ENCODE data around the gene EPHA4.

EPHA4 gene

DNA sequence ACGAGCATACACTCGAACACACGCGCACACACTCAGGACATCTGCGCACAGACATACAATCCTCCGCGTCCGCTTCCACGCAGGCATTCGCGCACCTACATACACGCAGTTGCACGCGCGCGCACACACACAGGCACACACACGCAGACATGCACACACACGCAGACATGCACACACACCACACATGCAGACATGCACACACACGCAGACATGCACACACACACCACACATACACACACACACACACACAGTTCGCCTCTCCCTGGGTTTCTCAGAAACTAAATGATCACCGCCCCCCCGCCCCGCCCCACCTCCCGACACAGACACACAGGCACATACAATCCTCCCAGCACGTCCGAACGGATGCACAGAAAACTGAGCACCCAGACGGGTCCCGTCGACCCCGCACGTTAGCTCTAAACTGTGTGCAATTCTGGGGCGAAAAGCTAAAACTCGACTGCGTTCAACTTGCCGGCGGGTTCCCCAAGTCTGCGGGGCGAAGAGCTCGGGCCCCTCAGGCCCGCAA is 1.0 kb downstream of the EPHA4 start:
- no peak for DNase-seq

DNA sequence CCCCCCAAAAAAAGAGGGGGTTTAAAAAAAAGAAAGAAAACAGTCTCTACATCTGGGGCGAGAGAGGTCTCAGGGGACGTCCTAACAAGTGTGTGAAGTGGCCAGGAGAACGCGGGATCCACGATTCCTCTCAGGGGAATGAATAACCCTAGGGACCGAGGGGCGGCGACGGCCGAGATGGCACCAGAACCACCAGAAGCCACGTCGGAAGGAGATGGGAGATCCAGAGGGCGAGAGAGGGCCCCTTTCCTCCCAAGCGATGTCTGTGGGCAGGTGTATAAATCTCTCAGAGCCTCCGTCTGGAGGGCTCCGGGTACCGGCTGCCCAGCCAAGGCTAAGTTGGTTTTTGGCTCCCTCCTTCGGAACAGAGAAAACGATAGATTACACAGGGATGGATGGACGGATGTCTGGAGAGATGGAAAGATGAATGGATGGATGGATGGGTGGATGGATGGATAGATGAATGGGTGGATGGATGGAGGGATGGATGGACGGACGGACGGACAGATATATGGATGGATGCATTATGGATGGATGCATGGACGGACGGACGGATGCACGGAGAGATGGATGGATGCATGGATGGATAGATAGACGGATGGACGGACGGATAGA is 1.7 kb downstream of the EPHA4 start:
- no peak for DNase-seq

DNA sequence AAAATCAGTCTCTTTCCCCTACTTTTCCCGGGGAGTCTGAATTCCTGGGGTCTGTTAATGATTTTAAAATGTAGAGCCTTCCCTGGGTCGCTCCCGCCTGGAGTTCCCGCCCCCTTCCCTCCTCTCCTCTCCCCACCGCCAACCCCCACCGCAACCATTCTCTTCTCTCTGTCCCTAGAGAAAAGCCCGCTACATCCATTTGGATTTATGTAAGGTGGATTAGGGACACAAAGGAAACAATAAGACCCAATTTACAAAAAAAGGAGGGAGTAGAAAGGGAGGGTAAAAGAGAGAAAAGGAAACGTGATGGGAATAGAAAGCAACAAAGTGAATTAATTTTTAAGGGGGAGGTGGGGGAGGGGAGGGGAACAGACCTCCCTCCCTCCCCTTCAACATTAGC is 2.2 kb downstream of the EPHA4 start:
- DNase-seq, result no peak

DNA sequence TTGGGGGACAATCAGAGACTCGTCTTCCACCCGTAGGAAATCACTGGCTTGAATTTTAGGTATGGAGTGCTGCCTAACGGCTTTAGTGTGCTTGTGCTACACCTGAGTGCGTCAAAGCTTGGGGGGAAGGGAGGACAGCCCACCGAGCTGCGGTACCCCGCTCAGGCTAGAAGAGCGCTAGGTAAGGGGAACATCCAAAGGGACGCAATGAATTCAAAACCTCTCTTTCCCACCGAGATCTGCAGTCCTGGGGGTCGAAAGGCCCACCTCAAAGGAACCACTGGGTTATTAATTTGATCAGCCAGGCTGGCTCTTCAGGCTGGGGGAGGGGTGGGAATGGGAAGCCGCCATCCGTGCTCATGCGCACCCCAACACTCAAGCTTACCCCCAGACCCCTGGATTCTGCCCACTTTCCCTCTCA is 2.7 kb downstream of the EPHA4 start:
- no peak for DNase-seq

DNA sequence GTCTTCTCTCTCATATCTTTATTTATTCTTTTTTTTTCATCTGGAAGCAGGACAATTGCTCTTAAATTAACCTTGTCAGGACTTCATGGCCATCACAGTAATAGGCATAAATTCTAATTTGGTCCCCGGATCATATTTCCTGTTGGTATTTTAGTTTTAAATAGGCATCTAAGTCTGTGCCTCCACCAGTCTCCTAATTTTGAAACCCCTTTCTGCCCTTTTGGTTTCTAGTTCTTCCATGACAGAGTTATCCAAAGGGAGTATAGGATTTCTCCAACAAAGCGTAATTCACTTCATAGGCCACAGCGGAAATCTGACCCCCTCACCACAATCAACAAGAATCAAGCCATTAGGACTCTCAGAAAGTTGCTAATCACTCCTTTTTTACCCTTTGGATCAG is 3.8 kb downstream of the EPHA4 start:
- DNase-seq, result no peak

DNA sequence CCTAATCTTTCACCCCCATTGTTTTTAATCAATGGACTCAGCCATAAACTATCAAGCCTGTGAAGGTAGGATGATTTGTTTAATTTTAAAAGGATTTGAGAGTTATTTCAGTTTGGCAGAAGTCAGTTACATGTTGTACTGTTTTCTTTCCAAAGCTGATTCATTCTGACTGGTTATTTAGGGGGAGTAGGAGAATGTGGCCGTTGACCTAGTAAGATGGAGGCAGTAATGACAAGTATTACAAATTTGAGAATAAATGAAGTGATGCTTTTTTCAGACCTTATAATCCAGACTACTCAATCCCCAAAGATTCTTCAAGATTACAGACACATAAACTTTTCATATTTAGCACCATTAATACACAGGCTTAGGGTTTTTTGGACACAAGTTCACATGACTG is 4.3 kb downstream of the EPHA4 start:
- DNase-seq, result no peak

DNA sequence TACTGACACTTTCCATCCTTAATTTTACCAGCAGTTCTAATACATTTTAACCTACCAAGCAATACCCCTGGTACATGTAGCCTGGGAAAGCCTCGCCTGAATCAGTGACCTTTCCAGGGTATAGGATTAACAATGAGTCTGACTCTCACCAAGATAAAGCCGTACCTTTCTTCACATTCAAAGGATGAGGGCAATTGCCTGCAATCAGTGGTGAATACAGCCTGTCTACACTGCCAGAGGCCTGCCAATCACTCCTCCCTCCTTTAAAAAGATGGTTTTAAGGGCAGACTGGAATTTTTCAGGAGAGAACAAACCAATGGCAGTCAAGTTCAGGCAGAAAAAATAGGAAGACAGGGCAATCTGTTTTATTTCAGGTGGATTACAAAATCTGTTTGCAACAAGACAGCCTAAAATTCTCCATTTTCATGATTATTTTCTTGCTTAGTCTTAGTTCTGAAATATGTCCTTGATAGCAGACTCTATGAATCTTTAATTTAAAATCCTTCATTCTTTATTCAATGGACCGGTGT is 4.8 kb downstream of the EPHA4 start:
- no peak for DNase-seq

DNA sequence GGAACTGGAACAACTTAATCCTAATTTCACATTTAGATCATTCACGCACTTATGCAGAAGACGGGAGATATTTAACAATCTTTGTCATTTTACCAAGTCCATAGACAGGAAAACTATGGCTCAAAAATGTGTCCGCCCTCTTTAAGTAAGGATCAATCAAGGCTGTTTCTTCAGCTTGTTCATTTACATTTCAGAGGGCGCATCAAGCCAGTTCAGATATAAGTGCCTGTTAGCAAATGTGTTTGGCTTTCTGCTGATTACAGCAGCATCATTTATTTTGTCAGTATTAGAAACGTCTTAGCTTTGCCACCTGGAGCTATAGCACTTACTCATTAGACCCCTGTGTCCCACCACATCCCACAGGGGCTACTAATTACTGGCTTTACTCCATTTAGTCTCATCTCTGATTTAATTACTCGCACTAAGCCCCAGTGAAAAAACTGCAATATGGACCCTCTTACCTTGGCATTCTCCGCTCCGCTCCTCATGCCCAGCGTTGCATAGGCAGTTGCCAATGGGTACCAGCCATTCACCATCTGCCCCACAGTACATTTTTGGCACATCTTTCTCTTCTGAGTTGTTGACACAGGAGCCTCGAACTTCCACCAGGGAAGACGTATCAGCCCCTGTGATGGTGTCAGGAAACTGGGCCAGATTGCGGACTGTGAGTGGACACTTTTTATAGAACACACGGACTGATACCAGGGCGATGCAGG is 8.7 kb downstream of the EPHA4 start:
- DNase-seq, result no peak

DNA sequence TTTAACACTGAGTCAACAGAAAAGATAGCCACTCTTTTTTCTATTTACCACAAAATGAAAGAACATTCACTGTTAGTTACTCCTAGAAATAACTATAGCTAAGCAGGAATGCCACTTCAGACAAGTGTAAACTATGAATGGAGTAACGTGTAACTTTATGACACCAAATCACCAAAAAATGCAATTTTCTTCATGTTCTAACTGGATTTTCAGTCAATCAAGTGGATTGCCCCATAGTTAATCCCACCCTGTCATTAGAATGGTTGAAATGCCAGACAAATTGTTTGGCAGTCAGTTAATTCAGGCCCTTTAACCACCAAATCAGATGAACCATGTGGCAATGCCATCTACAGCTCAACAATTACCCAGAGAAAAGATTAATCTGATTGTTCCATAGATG is 9.9 kb downstream of the EPHA4 start:
- DNase-seq, result no peak

DNA sequence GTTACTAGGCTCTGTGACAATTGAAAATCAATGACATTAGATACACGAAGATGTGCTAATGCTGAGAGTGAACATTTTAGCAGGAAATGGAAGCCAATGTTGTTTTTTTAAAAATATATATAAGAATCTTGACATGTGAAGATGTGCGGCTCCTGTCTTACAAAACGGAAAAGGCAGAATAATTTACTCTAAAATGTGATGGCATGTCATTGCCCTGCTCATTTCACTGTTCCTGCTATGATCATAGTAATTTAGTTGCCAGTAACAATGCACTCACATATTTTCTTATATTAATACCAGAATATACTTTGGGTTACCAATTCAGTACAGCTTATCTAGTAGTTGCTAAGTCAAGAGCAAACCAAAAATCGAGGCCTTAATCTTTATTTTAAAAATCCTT is 10.3 kb downstream of the EPHA4 start:
- no peak for DNase-seq

DNA sequence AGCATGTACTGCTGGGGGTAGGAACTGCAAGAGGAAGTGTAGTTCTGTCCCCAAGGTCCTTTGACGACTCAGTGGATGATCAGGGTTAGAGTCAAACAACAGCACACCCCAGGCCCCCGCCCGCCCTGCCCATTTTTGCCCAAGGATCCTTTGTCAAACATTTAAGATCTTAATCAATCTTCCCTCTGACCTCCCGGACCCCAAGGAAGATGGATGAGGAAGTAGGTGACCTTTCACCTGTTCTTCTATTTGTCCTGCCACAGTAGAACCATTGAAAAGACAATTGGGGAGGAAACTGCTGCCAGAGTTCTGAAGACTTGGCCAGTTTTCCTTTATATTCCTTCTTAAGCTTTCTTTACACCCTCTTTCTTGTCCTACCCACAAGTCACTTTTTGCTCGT is 12.1 kb downstream of the EPHA4 start:
- no peak for DNase-seq

DNA sequence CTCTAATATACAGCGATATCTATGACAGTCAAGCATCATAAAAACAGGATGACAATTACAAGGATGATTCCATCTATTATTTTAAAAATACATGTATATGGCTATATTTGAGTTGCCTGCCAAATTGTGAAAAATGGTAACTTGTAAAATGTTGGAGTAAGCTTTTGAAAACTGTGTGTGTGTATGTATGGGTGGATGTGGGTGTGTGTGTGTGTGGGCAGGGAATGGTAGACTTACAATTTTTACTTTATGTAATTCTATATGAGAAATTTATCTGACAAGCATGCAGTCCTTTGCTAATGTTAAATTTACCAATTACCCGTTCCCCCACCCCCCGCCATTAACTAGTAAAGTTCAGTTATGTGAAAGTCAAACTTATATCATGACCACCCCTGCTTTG is 14.0 kb downstream of the EPHA4 start:
- DNase-seq, result no peak

DNA sequence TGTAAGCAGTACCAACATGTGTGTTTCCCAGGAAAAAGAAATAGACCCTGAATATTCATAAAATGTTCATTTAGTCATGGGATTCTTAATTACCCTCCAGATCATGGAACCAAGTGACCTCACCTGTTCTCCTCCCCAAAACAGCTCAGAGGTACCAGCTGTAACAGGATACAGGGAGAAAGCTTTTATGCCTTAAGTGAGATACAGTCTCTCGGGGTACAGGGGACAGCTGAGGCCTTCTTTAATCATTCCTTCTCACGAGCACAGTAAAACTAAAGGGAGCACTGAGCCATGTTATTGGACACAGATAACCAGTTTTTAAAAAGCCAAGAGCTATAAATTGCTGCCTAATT is 16.6 kb downstream of the EPHA4 start:
- no peak for DNase-seq

DNA sequence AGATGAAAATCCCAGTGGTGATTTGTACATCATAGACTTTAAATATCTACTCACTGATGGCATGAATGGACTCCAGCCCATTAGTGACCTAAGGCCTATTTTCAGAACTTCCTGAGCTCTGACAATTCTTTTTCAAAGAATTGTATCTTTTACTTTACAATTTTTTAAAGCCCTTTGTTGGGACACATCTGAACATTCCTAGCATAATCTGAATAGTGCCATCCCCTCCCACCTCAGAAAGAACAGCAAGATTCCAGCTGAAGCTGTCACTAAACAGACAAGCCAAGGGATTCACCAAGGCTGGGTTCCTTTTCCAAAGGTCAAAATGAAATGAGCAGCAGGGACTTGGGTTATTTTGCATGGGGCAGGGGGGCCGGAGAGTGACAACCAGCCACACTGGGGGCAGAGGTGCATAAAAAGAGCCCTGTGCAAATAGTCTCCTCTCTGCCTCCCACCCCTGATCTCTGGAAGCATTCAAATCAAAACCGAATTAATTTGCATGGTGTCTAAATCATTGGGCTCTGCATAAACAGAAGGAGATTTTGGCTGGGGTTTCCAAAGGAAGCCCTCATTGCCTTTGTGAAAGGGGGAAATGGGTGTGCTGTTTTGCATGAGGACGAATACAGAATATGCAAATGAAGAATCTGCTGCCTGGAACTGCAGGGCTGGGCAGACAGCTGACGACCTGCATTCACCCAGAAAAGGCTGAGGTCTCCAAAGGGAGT is 17.2 kb downstream of the EPHA4 start:
- no peak for DNase-seq

DNA sequence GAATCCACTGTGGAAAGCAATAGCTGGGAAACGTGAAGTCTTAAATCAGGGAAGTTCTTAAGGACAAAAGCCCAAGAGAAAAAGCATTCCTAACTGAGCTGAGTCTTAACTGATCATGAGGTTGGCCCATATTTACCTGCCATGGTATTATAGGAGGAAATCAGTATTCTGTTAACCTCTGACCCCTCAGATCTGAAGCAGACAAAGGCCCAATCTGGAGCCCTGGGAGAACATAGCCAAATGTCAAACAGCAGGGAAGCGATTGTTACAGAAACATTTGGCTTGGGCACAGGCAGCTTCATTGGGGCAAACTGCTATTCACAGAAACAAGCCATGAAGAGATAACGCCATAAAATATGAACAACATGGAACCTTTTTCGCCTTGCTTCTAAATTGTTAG is 18.8 kb downstream of the EPHA4 start:
- DNase-seq, result no peak

DNA sequence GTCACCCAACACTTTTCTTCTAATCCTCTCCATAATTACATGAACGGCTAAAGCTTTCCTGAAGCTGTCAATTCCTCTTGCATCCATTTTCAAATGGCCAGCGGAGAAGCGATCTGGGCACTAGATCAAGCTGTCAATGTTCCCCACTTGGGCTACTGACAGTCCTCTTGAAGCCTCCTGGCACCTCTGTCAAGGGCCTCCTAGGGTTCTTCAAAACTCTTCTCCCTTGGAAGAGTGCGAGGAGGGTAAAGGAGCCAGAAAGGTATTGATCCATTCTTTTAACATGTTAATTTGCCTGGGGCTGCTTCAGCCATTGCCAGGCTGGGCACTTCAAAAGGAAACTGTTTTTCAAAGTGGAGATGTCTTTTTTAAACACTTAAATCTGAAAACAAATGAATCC is 19.8 kb downstream of the EPHA4 start:
- peak; percentile 74 for DNase-seq

DNA sequence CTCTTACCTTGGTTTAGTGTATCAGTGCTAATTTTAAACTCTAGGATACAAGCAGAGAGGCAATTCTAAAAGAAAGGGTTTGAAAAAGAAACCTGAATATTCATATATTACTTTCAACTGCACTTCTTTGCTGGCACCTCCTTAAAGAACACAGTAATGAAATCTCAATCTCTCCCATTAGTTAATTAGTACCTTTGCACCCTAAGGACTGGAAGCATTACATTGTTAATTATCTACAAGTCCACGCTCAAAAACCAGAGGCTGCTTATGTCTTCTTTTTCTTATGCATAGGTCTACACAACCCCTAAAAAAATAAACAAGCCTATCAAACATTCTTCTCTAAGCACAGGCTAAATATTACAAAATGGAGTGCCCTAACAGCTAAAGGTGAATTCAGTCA is 20.2 kb downstream of the EPHA4 start:
- no peak for DNase-seq

DNA sequence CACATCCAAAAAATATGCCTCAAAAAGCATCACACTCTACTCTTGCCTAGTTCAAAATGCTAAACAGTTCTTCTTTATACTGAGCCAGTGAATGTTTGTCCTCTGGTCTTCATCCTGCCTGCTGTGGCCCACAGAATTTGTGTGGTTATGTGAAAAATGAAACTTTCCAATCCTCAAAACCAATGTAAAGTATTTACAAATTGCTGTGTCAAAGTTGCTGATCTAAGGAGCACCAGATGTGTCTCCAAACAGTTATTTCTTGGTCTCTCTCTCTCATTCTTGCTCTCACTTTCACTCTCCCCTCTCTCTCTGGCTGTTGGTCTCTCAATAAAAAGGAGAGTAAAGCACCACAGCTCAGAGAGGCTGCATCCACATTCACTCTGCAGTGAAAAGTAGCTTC is 23.0 kb downstream of the EPHA4 start:
- no peak for DNase-seq

DNA sequence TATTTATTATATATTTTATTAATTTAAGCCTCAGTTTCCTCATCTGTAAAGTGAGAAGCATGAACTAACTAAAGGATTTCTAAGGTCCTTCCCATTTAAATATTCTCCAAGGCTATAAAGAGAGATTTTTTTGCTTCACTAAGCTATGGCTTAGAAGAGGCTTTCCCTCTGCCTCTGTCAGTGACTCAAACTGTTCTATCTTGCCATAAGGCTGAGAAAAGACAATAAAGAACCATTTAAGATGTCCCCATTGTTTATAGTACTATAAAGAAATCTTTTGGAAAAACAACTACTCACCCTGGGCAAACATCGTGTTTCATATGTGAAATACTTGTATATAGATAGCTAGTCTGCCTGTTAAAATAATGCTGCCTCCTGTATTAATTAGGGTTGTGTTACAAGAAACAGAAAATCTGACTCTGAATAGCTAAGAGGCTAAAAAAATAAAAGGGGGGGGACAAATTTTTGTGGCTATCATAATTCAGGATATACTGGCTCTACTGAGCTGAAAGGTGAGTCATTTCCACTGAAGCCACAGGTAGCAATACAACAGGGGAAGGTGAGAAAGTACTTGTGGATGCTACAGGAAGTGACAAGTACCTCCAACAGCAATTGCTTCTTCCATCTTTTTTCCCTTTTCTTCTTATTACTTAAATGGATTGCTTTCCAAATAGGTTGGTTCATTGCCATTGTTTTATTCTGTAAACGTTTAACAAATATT is 25.4 kb downstream of the EPHA4 start:
- DNase-seq, result no peak

DNA sequence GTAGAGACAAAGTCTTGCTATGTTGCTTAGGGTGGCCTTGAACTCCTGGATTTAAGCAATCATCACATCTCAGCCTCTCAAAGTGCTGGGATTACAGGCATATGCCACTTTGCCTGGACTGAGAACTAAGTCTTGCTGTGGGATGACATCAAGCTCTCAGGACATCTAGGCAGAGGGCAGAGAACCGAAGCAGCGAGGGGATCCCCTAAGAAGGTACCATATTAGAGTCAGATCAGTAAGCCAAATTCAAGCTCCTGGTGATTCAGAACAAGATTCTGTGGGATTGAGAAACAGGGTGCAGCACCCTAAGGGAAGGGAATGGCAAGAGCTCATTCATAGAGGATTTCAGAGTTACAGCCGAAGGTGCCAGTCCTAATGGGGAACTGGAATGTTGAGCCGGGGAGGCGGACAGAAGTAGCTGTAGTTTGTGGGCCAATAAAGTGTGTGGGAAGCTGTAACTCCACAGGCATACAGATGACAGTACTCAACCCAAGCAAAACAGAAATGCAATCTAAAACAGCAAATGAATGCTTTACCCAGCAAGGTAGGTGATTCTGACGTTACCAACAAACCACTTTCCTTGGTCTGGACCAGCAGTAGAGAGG is 30.9 kb downstream of the EPHA4 start:
- DNase-seq, result no peak

DNA sequence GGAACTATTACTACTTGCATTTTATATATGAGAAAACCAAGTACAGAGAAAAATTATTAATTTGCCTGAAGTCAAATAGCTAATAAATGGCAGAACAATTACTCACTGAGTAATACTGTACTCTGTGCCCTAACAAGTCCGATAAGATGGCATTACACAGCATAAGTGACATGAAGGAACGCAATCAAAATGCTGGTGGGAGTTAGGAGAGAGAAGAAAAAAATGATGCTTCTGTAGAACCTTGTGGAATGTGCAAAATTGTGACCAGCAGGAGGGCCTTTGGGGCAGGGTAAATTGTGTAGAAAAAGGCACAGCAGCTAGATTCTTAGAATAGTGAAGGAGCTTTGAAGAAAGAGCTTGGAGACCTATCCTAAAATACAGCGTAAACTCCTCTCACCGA is 32.9 kb downstream of the EPHA4 start:
- DNase-seq, result no peak

DNA sequence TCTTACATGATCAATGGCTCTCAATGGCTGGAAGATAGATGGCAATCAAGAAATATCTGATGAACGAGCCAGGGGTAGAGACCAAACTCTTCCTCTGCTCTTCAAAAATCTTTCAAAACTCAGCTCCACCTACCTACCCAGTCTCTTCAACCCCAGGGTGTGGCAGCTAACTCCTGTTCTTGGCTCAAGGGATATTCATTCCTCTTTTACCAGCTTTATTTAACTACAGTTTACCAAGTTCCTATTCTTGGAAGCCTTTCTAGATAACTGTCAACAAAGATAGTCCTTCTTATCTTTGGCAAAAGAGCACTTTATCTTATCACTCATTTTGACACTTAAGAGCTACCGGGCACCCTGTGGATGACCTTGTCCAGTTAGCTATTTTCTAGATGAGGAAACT is 36.3 kb downstream of the EPHA4 start:
- no peak for DNase-seq

DNA sequence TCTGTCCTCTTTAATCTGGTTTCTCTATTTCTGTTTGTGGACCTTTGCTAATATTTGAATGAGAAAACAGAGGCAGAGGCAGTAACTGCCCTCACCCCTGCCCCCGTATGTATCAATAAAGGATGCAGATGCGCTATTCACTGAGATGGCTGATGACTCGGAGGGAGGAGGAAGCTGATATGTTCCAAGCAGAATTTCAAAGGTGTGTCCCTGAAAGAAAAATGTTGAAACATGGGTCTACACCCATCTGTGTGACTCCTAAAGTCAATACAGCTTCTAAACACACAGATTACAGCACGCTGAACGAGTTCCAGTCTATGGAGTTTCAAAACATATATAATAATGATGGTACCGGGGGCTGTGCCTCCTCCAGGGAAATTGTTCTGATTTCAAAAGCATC is 38.8 kb downstream of the EPHA4 start:
- DNase-seq, result no peak
